ENCODE results near the gene LY6G5B. TPM values are rescaled to one million over a fixed set of nuclear protein-coding genes. Genes with fewer than 3 reads are reported as not detected.

Gene LY6G5B
- total RNA-seq, 2 donors from 2014 or later, result 0.67 to 1.8 TPM

GRCh38 chr6:31641370-31641769, 28.4 kb upstream of the LY6G5B start:
- DNase-seq (ENCODE audit: low spot score), result no peak
- no peak for TF ChIP-seq CTCF (IDR thresholded peaks at IDR 0.05)
- Histone ChIP-seq H3K4me1 (no peaks in the 10 kb centered on the region), H3K36me3 (peaks cover 100% of the 10 kb centered on the region), H3K4me3 (no peak overlapping the region), H3K27me3 (no peaks in the 10 kb centered on the region), H3K9me3 (no peaks in the 10 kb centered on the region), H3K27ac (no peak overlapping the region)

GRCh38 chr6:31642798-31643570, 26.8 kb upstream of the LY6G5B start:
- DNase-seq (ENCODE audit: low spot score), result no peak
- no peaks in the 10 kb centered on the region for H3K27me3 ChIP-seq
- no peak for TF ChIP-seq CTCF (IDR thresholded peaks at IDR 0.05)
- H3K4me1 ChIP-seq, result no peaks in the 10 kb centered on the region
- H3K27ac ChIP-seq, result no peak overlapping the region
- no peak overlapping the region for H3K4me3 ChIP-seq
- H3K9me3 ChIP-seq, result no peaks in the 10 kb centered on the region
- H3K36me3 ChIP-seq, result peaks cover 100% of the 10 kb centered on the region

GRCh38 chr6:31643818-31644454, 25.8 kb upstream of the LY6G5B start:
- DNase-seq (ENCODE audit: low spot score), result no peak
- no peak for TF ChIP-seq CTCF (IDR thresholded peaks at IDR 0.05)
- Histone ChIP-seq H3K9me3 (no peaks in the 10 kb centered on the region), H3K4me3 (no peak overlapping the region), H3K27ac (no peak overlapping the region), H3K36me3 (peaks cover 100% of the 10 kb centered on the region), H3K4me1 (no peaks in the 10 kb centered on the region), H3K27me3 (no peaks in the 10 kb centered on the region)

- Histone ChIP-seq H3K27me3 (no peaks in the 10 kb centered on the region), H3K9me3 (no peaks in the 10 kb centered on the region), H3K36me3 (peaks cover 100% of the 10 kb centered on the region)
Observed at GRCh38 chr6:31645325-31645724, 24.5 kb upstream of the LY6G5B start.

GRCh38 chr6:31651602-31652191, 18.1 kb upstream of the LY6G5B start:
- H3K9me3 ChIP-seq, result no peaks in the 10 kb centered on the region
- peak overlapping the region; percentile 97 to 98 for H3K27ac ChIP-seq
- peak; percentile 85 for DNase-seq (ENCODE audit: low spot score)
- no peaks in the 10 kb centered on the region for H3K27me3 ChIP-seq
- TF ChIP-seq CTCF (IDR thresholded peaks at IDR 0.05), result no peak
- peak overlapping the region; percentile 72 to 81 for H3K4me3 ChIP-seq
- H3K36me3 ChIP-seq, result peaks cover 43% of the 10 kb centered on the region
- H3K4me1 ChIP-seq, result peaks cover 0 to 21% of the 10 kb centered on the region in 2 donors

More at GRCh38 chr6:31645325-31645724, 24.5 kb upstream of the LY6G5B start:
- TF ChIP-seq CTCF (IDR thresholded peaks at IDR 0.05), result no peak
- no peak overlapping the region for H3K27ac ChIP-seq
- no peak for DNase-seq (ENCODE audit: low spot score)
- no peak overlapping the region for H3K4me3 ChIP-seq
- no peaks in the 10 kb centered on the region for H3K4me1 ChIP-seq

Data from right atrium auricular region (tissue), 2 donors.